ENCODE data around the gene ARSD. TPM values are rescaled to one million over a fixed set of nuclear protein-coding genes. Genes with fewer than 3 reads are reported as not detected.

Gene ARSD
- polyA plus RNA-seq, 3 donors, result 50.9 to 56.1 (median 54.9) TPM

- DNase-seq (ENCODE audit: low read depth in 3 of 3, low spot score in 2 of 3), result no peak
Measured at GRCh38 chrX:2855761-2856160, 73.4 kb downstream of the ARSD start.

- no peak for DNase-seq (ENCODE audit: low read depth in 3 of 3, low spot score in 2 of 3)
Measured at GRCh38 chrX:2854918-2855317, 74.2 kb downstream of the ARSD start.

Other genes with a start within 250 kb of the ARSD start
- gene CD99, start 238.0 kb downstream of the ARSD start, polyA plus RNA-seq (ENCODE audit: insufficient read length in 3 of 3), result 100 to 1,000 TPM; 189 to 220 (median 206) TPM
- gene XG, start 177.3 kb downstream of the ARSD start, polyA plus RNA-seq (ENCODE audit: insufficient read length in 3 of 3), result under 1 TPM; 0.14 to 0.29 (median 0.16) TPM
- 10 to 100 TPM; 15.2 to 18.1 (median 17.1) TPM for gene GYG2, start 100.4 kb downstream of the ARSD start, polyA plus RNA-seq (ENCODE audit: insufficient read length in 3 of 3)
- under 1 TPM in 1 of 3 donors, not detected in 2; 0.07 TPM for gene ARSH, start 77.2 kb upstream of the ARSD start, polyA plus RNA-seq (ENCODE audit: insufficient read length in 3 of 3)
- gene ARSF, start 112.1 kb upstream of the ARSD start, polyA plus RNA-seq (ENCODE audit: insufficient read length in 3 of 3), result under 1 TPM; 0.06 to 0.26 (median 0.25) TPM